GM19452 (cell line): Measurements from ENCODE around the gene ACOT2.
"Not testable (repeated sequence)": the region's sequence is repeated elsewhere in the genome, so short reads cannot be mapped to it uniquely, and the experiment has no call there.

Source experiments
- ATAC-seq: cut with Tn5 transposase; IDR thresholded peaks from one replicate; pipeline ENCODE4 v1.9.1; 2021; ENCODE audit not compliant: unreplicated experiment

ACOT2 gene

DNA sequence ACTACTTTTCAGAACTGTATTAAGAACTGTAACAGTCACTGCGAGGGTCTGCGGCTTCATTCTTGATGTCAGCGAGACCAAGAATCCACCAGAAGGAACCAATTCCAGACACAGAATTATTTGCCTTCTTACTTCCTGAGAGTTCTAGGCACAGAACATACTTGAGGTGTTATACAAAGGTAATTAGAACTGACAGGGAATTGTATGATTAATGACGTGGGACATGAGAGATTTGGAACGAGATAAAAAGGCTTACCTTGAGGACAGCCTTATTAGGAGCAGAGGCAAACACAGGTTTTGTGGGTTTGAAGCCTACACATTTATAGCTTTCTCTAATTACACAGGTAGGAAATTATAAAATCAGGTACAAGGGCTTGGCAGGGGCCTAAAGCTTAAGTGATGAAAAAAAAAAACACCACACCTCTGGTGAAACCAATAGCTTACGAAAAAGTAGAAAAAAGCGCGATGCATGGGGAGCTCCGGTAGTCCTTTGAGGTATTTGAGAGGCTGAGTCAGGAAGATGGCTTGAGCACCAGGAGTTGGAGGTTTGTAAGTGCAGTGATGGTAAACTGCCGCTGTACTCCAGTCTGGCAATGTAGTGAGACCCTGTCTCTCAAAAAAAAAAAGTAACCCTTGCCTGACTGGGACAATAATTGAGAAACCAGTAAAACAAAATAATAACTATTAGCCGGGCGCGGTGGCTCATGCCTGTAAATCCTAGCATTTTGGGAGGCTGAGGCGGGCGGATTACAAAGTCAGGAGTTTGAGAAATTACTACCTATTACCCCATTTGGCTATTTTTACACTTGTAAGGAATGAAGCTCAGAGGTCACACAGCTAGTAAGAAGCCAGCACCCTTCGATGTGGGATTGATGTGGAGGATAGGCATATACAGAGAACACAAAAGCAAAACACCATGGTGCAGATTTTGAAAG, 795 bp upstream of the ACOT2 start:
- no peak for ATAC-seq

DNA sequence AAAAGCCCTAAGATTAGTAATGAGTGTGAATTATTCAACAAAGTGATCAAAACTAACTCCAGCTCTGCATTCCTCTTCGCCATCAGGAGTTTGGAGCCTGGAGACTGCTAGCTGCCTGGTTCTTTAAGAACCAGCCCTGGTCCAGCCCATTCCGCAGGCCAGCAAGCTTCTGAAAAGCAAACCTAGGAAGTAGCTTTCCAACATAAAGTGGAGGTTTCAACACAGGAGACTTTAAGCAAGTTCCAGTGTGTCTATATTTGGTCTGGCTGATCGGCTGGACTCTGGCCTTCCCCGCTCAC, 178 bp upstream of the ACOT2 start:
- ATAC-seq = not testable (repeated sequence)

DNA sequence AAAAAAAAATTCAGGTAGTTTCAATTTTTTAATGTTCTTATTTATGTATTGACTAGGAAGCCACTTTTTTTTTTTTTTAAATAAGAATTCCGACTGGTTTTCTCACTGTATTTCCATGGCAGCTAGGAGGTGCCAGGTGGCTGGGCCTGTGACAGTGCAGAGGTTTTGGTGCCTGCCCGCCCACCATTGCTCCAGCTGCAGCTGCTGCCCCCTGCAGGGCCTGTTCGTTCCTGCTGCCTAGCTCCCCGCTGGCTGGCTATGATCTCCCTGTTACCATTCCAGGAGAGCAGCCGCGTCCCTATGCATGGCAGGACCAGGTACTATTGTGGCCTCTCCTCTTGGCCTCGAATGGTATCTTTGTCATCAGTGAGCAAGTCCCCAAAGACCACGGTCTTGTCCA, 1.9 kb downstream of the ACOT2 start:
- ATAC-seq = peak; percentile 44

DNA sequence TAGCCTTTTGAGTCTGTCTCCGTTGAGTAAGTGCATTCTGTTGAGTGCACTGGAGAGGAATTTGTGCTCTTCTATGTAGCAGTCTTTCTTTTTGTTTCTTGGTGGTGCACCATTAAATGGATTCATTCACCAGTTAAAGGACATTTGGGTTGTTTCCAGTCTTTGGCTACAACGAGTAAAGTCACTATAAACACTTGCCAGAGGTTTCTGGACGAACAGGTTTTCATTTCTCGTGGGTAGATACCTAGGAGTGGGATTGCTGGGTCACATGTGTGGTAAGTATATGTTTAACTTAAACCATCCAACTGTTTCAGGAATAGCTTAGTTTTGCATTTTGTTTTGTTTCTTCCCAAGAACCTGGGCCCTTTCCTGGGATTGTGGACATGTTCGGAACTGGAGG, 4.0 kb downstream of the ACOT2 start:
- ATAC-seq = not testable (repeated sequence)

DNA sequence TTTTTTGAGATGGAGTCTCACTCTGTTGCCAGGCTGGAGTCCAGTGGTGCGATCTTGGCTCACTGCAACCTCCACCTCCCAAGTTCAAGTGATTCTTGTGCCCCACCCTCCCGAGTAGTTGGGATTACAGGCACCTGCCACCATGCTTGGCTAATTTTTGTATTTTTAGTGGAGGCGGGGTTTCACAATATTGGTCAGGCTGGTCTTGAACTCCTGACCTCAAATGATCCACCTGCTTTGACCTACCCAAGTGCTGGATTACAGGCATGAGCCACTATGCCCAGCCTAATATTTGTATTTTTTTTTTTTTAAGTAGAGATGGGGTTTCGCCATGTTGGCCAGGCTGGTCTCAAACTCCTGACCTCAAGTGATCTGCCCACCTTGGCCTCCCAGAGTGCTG, 4.7 kb downstream of the ACOT2 start:
- ATAC-seq = not testable (repeated sequence)

DNA sequence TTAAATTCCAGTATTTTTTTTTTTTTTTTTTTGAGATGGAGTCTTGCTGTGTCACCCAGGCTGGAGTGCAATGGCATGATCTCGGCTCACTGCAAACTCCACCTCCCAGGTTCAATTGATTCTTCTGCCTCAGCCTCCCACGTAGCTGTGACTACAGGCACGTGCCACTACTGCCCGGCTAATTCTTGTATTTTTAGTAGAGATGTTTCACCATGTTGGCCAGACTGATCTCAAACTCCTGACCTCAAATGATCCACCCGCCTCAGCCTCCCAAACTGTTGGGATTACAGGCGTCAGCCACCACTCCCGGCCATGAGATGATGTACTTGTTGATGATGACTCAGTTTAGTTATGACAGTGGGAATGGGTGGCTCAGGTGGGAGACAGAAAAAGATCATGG, 5.2 kb downstream of the ACOT2 start:
- not testable (repeated sequence) for ATAC-seq

DNA sequence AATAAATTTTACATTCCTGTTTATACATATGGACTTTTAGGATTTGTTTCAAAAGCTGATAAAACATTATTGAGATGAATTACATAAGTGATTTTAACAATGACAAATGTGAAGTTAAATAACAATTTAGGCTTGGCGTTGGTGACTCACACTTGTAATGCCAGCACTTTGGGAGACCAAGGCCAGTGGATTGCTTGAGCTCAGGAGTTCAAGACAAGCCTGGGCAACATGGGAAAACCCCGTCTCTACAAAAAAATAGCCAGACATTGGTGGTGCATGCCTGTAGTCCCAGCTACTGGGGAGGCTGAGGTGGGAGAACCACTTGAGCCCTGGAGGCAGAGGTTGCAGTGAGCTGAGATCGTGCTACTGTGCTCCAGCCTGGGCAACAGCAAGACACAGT, 7.4 kb downstream of the ACOT2 start:
- no peak for ATAC-seq

DNA sequence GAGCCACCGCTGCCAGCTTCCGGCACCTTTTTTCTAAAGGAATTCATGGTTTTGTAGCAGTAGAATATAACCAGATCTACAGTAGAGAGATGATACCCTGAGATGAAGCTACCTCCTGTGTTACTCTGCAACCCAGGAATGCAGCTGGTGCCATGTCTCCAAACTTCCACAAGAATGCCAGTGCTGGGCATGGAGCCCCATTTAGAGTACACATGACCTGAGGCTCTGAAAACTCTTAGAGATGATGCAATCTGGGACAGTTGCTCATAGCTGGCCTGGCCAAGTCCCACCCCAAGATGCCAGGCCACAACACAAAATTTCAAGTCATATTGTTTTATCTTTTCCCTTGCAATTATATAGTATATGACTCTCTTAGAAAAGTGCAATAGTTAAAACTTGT, 8.2 kb downstream of the ACOT2 start:
- ATAC-seq = not testable (repeated sequence)

DNA sequence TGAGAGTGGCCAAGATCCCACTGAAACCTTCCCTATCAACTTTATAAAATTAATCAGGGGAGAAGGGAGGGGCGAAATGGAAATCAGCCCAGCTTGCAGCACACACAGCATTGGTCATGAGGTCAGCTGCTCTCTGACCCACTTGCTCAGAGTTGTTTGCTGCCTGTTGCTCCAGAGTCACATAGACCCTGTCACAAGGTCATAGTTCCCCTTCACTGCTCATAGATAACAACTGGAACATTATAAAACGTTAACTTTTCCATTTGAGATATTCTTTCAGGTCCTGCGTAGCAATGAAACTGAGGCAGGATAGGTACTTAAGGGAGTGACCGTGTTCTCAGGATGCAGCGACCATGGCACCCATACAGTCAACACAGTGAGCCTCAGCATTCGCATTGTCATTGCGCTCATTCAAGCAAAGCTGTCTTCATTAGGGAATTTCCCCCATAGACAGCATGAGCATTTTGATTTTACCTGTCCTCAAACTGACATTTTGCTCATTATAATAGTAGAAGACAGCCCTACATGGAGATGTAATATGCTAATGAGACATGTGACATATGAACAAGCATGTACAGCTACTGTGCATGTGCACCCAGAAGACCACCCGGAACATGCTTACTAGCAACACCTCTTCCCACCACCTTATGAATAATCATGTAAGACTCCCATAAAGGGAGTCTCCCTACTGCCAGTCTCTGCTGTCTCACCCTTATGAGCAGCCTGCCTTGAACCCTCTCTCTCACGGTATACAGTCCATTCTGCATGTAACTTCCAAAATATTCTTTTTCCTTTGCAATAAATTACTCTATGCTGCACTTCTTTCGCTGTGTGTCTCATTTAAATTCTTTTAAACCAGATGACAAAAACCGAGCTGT, 13.3 kb downstream of the ACOT2 start:
- not testable (repeated sequence) for ATAC-seq

DNA sequence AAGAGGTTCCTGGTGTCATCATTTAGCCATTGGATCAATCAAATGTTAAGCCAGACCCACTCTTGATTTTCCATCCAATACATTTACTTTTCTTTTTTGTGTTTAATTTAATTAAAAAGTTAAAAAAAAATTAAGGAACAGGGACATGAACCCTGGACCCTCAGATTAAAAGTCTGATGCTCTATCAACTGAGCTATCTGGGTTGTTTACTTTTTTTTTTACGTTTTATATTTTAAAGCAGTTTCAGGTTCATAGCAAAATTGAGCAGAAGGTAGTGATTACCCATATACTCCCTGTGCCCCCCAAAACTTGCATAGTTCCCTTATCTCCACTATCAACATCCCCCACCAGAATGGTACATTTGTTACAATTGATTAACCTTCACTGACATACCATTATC, 19.7 kb downstream of the ACOT2 start:
- no peak for ATAC-seq

DNA sequence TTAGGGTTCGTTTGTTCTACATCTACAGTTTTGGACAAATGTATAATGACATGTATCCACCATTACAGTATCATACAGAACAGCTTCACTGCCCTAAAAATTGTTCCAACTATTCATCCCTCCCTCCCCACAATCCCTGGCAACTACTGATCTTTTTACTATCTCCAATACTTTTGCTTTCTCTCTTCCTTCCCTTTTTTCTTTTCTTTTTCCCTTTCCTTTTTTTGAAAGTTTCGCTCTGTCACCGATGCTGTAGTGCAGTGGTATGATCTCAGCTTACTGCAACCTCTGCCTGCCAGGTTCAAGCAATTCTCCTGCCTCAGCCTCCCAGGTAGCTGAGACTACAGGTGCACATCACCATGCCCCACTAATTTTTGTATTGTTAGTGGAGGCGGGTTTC, 20.1 kb downstream of the ACOT2 start:
- ATAC-seq = no peak

DNA sequence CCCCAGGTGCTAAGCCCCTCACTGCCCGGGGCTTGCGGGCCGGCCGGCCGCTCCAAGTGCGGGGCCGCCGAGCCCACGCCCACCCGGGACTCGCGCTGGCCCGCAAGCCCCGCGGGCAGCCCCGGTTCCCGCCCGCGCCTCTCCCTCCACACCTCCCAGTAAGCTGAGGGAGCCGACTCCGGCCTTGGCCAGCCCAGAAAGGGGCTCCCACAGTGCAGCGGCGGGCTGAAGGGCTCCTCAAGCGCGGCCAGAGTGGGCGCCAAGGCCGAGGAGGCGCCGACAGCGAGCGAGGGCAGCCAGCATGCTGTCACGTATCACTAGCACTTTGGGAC, 21.6 kb downstream of the ACOT2 start:
- ATAC-seq = not testable (repeated sequence)

DNA sequence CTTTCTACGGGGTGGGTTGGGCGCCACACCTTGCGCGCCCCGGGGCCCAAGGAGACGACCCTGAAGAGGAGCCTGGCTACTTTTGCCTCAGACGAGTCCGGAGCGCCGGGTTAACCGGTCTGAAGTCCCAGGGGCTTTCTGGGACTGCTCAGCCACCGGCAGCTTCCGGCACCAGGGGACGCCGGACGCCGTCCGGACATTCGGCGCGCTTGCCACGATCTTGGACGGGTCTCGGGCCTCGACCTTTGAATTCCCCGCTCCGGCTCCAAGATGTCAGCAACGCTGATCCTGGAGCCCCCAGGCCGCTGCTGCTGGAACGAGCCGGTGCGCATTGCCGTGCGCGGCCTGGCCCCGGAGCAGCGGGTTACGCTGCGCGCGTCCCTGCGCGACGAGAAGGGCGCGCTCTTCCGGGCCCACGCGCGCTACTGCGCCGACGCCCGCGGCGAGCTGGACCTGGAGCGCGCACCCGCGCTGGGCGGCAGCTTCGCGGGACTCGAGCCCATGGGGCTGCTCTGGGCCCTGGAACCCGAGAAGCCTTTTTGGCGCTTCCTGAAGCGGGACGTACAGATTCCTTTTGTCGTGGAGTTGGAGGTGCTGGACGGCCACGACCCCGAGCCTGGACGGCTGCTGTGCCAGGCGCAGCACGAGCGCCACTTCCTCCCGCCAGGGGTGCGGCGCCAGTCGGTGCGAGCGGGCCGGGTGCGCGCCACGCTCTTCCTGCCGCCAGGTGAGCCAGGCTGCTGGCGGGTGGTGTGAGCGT, 22.9 kb downstream of the ACOT2 start, which contains the start of gene ACOT4:
Gene ACOT4 (plus strand): TSS at position 184 of the 760 bp plus-strand sequence. CDS start 87 bp downstream, at position 271.
- peak; percentile 63 for ATAC-seq

DNA sequence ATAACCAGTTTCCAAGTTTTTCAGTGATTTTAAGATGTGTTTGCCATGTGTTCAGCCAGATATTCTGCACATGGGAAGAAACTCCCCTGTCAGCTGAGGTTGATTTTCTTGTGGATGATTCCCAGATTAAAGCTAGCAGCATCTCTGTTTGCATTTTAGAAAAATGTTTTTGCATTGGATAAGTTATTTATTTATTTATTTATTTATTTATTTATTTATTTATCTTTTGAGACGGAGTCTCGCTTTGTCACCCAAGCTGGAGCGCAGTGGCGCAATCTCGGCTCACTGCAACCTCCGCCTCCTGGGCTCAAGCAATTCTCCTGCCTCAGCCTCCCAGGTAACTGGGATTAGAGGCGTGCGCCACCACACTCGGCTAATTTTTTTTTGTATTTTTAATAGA, 25.5 kb downstream of the ACOT2 start:
- no peak for ATAC-seq

DNA sequence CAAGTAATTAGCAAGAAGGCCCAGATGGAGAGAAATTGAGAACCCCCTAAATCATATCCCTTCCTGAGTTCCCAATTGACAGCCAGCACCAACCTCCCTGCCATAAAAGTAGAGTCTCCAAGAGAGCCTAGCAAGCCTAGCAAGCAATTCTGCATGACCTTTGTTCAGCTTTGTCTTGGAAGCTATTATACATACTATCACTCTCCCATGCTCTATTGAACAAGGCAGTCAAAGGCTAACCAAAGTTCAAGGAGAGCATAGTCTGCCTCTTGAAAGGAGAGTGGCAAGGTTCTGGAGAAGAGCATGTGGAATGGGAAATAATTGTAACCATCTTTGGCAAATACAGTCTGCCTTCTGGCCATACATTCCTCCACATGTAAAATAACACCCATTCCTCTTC, 30.5 kb downstream of the ACOT2 start:
- no peak for ATAC-seq

DNA sequence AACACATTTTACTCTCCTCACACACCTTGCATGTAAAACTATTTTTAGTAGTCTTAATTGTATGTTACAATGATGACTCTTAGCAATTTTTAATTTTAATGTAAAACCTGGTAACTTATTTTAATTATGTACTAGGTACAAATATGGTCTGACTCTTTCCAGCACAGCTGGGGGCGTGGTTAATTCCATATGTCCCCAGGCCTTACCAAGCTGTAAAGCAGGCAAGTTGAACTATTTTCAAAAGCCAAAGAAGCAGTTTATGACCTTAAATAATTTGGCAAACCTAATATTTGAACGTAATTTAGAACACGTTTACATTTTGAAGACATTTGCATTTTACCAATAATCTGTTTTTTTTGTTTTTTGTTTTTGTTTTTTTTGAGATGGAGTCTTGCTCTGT, 34.0 kb downstream of the ACOT2 start:
- no peak for ATAC-seq

DNA sequence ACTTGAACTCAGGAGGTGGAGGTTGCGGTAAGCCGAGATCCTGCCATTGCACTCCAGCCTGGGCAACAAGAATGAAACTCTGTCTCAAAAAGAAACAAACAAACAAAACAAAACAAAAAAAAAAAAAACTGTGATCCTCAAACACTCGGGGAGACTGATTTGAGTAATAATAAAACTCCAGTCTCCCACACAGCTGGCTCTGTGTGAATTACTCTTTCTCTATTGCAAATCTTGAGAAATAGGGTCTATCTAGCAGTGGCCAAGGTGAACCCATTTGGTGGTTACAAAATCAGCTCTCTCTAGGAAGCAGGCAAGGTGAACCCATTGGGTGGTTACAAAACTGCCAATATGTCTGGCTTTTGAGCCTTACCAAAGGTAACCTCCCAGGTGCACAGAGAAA, 37.3 kb downstream of the ACOT2 start:
- no peak for ATAC-seq

DNA sequence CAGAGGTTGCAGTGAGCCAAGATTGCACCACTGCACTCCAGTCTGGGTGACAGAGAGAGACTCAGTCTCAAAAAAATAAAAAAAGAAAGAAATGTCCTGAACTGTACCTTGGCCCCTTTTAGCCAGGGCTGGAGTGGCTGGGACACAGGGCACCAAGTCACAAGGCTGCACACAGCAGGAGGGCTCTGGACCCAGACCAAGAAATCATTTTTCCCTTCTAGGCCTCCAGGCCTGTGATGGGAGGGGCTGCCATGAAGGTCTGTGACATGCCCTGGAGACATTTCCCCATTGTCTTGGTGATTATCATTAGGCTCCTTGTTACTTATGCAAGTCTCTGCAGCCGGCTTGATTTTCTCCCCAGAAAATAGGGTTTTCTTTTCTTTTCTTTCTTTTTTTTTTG, 38.2 kb downstream of the ACOT2 start:
- ATAC-seq = no peak

DNA sequence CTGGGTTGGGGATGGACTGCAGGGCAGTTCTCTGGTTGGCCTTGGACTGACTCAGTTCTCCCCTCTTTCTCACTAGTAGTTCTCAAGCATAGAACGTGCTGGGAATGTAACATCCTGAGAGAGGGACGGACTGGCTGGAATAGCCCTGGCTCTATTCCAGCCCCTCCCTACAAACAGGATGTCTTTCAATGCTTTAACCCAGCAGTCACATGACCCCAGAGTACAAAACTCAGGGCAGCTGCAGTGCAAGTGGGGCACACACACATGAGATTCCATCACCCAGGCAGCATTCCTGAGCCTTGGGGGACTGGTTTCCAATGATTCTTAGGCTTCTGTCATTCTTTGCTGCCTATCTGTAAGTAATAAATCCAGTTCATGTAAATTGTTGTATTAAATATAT, 41.7 kb downstream of the ACOT2 start:
- ATAC-seq = no peak

DNA sequence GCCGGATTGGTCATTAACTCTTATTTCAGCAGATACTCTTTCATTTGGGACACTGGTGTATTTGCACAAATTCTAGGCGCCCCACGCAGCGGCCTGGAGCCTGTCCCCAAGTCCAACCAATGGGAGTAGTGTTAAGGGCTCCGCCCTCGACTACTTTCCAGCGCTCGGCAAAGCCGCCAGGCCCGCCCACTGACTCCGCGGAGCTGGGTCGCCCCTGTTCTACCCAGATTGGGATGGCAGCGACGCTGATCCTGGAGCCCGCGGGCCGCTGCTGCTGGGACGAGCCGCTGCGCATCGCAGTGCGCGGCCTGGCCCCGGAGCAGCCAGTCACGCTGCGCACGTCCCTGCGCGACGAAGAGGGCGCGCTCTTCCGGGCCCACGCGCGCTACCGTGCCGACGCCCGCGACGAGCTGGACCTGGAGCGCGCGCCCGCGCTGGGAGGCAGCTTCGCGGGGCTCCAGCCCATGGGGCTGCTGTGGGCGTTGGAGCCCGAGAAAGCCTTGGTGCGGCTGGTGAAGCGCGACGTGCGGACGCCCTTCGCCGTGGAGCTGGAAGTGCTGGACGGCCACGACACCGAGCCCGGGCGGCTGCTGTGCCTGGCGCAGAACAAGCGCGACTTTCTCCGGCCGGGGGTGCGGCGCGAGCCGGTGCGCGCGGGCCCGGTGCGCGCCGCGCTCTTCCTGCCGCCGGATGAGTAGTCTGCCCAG, 43.5 kb downstream of the ACOT2 start, which contains the start of gene ACOT6:
Gene ACOT6 (plus strand): TSS at position 179 of the 707 bp plus-strand sequence. CDS start 55 bp downstream, at position 234.
- peak; percentile 75 for ATAC-seq

DNA sequence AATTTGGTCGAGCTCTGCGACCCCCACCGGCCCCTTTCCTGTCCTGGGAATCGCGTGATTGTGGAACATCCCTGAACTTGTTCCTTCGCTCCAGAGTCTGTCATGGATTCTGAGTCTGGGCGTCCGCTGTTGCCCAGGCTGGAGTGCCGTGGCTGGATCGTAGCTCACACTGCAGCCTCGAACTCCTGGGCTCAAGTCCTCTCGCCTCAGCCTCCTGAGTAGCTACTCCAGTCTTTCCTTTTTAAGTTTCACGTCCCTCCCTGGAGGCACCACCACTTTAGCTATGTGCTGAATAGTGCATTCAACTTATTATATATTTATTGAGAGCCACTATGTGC, 44.0 kb downstream of the ACOT2 start:
- no peak for ATAC-seq
